RPMI7951 (cell line): Measurements from ENCODE around the gene TEDDM1. TPM values are rescaled to one million over a fixed set of nuclear protein-coding genes. Genes with fewer than 3 reads are reported as not detected.
"Not testable (repeated sequence)": the region's sequence is repeated elsewhere in the genome, so short reads cannot be mapped to it uniquely, and the experiment has no call there.

Source experiments
- DNase-seq: peaks from one replicate; pipeline ENCODE4 v3.0.0-alpha.2; 2012; ENCODE audit warnings: low read depth
- total RNA-seq: library from RNA; depleted of rRNA; stranded (reverse); fragments of >200 nt; shearing (Covaris generic); gene quantifications from 2 replicates; pipeline ENCODE4 v1.2.3, GENCODE V29; 2014; rRNA removed

The TEDDM1 gene
- total RNA-seq = not detected in 2 replicates

DNA sequence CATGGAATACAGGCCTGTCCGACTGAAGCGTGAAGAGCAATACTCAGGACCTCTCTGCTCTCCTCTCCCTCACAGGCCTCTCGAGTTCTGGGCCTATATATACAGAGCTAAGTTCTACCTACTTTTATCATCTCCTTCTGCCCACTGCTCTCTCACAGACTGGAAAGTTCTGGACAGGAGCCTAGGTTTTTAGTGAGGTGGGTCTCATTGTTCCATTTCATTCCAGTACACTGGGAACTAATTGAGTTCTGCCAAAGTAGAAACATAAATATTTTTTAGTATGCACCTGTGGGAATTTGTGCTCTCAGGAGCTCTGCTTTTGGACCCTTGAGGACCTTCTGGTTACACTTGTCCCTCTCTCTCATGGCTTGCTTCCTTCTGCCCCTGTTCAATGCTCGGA lies at the start of gene TEDDM1:
TEDDM1 (minus strand) TSS at position 101 of the 400 bp plus-strand sequence. CDS start 182 bp downstream, outside the sequence.
- no peak for DNase-seq

- no peak for DNase-seq
These were observed 49.6 kb upstream of the TEDDM1 start, which contains the start of gene RGSL1 for GRCh38 chr1:182450087-182450486. Gene RGSL1 (plus strand): TSS chr1:182450146. CDS start chr1:182450166, 20 bp downstream.

- DNase-seq = no peak
These were observed 47.2 kb upstream of the TEDDM1 start for GRCh38 chr1:182447660-182448059.

DNA sequence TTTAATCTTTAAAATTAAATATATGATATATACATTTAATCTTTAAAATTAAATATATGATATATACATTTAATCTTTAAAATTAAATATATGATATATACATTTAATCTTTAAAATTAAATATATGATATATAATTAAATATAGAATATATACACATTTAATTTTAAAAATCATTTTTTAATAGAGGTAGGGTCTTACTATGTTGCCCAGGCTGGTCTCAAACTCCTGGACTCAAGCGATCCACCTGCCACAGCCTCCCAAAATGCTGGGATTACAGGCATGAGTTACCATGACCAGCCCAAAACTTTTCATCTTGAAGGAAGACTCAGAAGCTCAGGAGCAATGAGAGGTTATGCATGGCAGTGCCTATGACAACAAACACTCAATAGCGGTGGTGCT lies 46.7 kb upstream of the TEDDM1 start:
- not testable (repeated sequence) for DNase-seq

DNA sequence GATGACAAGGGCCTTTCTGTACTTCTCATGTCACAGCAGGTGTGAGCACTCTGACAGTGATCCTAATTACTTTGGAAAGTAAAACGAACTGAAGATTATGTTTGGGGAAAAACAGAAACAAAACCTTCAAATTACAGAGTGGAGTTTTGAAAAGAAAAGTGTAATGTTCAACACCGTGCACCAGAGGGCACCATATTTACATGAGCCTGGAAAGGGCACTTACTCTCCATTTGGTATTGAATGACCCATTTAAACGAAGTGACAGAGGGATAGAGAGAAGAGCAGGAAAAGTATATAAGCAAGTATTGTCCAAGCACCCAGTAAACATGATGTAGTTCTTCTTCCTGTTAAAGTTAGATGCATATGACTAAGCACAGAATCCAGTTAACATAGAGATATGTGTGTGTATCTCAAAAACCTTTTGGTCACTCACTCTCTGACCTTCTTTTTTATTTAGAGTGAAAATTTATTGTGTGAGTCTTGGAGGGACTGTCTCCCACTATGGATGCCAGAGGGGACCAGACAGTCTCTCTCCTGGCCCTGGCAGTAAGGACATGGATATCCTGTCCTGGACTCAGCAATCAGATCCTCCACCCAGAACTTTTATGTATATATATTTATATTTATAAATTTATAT lies 45.7 kb upstream of the TEDDM1 start:
- DNase-seq = peak; percentile 50

DNA sequence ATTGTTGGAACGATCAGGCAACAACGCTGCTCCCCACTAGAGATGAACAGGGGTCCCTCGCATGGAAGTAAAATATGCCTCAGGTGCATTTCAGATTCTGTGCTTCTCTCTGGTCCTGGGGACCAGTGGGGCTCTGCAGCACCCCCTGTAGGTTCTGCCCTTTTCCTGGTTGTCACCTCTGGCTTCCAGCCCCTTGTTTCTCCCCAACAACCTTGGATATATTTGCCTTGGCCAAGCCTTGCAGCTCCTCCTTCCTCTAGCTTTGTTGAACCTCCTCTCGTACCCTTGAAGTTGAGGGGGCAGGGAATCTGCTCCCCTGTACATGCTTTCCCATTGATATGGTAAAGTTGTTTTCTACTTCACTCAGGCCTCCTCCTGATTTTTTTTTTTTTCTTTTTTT lies 44.0 kb upstream of the TEDDM1 start:
- DNase-seq = no peak

- DNase-seq = no peak
These were observed 41.9 kb upstream of the TEDDM1 start for GRCh38 chr1:182442333-182442732.

GRCh38 chr1:182441719-182442118 lies 41.3 kb upstream of the TEDDM1 start:
- DNase-seq = no peak

- no peak for DNase-seq
These were observed 37.9 kb upstream of the TEDDM1 start for GRCh38 chr1:182438326-182438725.

GRCh38 chr1:182433580-182433979 lies 33.1 kb upstream of the TEDDM1 start:
- no peak for DNase-seq

DNA sequence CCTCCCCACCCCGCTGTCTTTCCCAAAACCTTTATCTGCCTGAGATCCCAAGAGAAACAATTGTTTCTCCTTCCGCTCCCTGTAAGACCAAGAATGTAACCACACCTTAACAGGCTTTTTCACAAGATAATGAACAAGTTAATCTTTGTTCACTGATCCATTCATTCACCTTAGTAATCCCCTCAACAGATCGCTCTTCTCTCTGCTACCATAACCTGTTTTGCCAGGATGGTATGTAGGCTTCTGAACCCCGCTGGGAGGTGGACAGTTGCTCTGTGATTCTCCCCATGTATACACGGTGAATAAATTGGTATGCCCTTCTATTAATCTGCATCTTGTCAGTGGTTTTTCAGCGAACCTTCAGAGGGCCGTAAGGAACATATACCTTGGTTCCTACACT lies 30.8 kb upstream of the TEDDM1 start:
- DNase-seq = no peak

- peak; percentile 24 for DNase-seq
These were observed 30.0 kb upstream of the TEDDM1 start for GRCh38 chr1:182430263-182431068.

GRCh38 chr1:182428043-182428442 lies 27.6 kb upstream of the TEDDM1 start:
- DNase-seq = no peak

DNA sequence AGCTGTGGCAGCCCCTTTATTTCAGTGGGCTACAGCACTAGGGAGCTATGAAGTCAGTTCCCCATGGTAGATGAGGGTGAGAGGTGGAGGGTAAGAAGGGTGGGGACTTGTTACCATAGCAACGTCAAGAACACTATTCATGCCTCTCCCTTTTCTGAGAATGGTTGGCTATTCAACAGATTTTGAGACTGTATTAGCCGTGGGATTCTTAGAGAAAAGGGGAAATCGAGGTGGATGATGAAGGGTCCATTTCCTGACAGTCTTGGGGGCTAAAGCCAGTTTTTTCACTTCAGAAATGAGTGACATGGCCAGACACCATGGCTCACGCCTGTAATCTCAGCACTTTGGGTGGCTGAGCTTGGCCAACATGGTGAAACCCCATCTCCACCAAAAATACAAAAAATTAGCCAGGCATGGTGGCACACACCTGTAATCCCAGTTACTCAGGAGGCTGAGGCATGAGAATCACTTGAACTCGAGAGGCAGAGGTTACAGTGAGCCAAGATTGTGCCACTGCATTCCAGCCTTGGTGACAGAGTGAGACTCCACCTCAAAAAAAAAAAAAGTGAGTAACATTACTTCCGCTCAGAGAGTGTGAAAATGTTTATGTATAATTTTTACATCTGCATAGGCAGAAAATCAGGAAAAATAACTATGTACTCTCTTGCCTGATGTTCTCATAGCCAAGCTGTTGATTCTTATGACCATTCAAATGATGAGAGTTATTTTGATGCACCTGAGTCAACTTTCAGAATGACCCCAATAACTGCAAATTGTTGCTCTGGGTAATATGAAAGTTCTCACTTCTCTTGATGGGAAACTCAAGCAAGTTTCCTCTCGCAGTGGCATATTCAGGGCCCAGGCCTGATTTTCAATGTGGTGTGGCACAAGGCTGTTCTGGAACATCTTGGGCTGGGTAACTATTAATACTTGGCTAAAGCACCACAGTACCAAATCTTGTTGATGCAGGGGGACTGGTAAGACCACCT lies 26.3 kb upstream of the TEDDM1 start:
- DNase-seq = no peak

- DNase-seq = no peak
These were observed 15.3 kb upstream of the TEDDM1 start for GRCh38 chr1:182415789-182416188.

- DNase-seq = no peak
These were observed 13.5 kb upstream of the TEDDM1 start for GRCh38 chr1:182413969-182414368.

DNA sequence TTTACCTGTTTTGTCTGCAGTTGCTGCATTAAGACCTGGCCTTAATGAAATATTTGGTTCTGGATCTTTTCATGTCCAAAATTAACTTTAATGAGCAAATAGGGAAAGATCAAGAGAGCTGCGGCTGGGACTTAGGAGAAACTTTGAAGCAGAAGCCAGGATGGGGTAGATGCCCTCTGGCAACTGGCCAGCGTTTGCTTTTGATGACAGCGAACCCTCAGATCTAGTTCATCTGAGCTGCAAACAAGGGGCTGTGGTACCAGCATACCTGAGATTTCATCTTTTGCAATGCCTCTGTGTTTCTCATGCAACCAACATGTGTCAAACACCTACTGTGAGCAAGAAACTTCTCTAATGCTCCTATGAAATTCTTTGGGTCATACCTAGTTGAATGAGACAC lies 13.0 kb upstream of the TEDDM1 start:
- no peak for DNase-seq

DNA sequence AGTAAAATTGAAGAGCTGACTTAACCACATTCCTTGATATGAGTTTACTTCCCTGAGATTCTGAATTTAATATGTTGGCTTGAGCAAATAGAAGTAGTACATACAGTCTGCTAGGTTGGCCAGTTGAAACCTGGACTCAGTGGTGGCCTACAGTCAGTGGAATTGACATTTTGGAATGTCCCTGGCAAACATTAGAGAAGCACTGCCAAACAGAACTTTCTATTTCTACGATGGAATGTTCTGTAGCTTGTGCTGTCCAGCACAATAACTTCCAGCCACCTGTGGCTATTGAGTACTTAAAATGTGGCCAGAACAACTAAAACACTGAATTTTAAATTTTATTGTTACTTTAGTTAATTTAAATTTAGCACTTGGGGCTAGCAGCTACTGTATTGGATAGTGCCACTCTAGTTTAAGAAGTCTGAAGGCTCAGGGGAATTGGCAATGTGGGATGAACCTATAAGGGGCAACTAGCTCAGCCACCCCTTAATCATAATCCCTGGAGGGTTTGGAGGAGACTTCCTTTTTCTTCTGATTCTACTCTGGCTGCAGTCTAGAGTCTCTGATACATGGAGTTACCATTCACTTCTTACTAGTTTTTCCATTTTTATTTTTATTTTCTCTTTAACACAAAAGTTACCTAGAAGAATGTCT lies 10.3 kb upstream of the TEDDM1 start:
- DNase-seq = no peak

DNA sequence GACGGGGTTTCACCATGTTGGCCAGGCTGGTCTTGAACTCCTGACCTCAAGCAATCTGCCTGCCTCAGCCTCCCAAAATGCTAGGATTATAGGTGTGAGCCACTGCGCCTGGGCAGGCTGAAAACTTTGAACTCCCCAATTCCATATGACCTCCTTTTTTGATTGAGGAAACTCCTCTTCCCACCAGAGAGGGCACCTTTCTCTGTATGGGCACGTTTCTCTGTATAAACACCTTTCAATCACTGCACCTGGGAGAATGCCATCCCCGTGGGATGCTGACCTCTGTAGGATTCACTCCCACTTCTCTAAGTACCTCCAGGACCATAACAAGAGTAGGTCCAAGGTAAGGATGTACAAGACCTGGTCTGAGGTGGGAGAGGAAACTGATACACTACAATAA lies 9.7 kb upstream of the TEDDM1 start:
- no peak for DNase-seq

DNA sequence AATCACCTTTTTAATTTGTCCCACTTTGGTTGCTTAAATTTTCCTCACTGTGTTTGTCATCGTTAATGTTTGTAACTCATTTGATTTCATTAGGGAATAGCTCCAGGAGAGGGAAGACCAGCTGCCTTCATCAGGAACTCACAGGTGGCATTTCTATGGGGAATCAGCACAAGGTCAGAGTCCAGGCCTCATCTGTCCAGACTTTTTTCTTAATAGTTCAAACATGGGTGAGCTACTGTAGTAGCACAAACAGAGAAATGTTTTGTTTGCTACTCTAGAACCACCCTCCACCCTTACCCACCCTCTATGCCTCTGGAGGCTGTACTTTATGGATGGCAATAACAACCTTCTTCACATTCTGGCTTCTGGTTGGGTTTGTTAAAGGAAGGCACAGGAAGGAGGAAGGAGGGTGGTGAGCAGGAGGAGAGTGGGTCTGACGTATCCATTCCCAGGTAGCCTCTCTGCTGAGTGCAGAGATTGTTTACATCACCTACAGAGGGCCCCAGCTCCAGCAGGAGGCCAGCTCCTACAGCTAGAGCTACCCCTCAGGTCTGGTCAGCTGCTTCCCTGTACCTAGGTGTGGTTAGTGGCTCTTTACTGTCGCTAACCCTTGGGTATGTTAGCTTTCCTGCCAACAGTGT lies 8.1 kb upstream of the TEDDM1 start:
- DNase-seq = no peak

DNA sequence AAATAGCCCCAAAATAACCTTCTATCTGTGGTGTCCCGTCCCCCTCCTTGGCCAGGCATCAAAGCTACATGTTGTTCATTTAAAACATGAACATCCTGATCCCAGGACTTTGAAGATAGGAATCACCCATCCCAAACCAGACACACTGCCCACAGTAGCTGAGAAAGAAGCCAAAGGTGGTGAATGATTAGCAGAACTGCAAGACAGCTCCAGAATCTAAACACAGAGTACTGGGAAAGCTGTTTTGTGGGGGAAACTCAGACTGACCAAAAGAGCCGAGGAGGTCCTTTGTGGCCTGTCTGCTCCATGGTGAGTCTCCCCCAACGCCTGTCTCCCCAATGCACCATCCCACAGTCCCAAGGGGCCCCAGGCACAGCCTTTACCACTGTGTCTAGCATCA lies 7.3 kb upstream of the TEDDM1 start:
- DNase-seq = no peak
